ENCODE measurements around the gene DDX10.

GRCh38 chr11:108635106-108635505 is 29.8 kb upstream of the DDX10 start:
- TF ChIP-seq POLR2AphosphoS5 (IDR thresholded peaks at IDR 0.05; ENCODE audit: borderline replicate concordance, low read depth, low read length) (no peak), EZH2 (IDR thresholded peaks at IDR 0.05) (no peak), FOXP2 (optimal IDR thresholded peaks at IDR 0.05; ENCODE audit: control extremely low read depth, extremely low read length, insufficient read depth) (no peak)
